ENCODE data around the gene CPSF4. TPM values are rescaled to one million over a fixed set of nuclear protein-coding genes. Genes with fewer than 3 reads are reported as not detected.
"Not testable (repeated sequence)": the region's sequence is repeated elsewhere in the genome, so short reads cannot be mapped to it uniquely, and the experiment has no call there.

CPSF4 gene
- total and polyA plus RNA-seq, 7 donors = 21.3 to 46.4 (median 35.6) TPM

DNA sequence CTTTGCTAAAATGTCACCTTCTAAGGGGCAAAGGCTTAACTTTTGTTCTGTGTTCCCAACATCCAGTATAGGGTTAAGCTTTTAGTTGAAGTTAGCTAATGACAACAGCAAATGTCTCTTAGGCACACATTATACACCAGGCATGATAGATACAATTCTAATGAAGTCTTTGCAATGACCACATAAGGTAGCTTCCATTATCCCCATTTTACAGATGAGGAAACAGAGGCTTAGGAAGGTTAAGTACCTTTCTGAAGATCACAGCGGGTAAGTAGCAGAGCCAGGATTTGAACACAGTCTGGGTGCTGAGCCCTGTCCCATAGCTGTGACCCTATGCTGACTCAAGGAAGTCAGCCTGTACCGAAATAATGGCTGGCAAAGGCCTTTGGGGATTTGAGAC is 28.1 kb upstream of the CPSF4 start:
- Histone ChIP-seq H3K27me3 (ENCODE audit: insufficient read depth in 3 of 3, low read length in 2 of 3) (no peaks in the 10 kb centered on the region), H3K36me3 (ENCODE audit: insufficient read depth in 1 of 2, low read depth in 1 of 2) (peaks cover 9 to 59% of the 10 kb centered on the region in 2 donors), H3K9me3 (no peaks in the 10 kb centered on the region), H3K4me3 (no peak overlapping the region), H3K27ac (no peak overlapping the region), H3K4me1 (peaks cover 24% of the 10 kb centered on the region)
- no peak for ATAC-seq
- WGBS, 3 donors = 85 to 94% (median 87%) methylated on average over 2 of the region's 2 CpGs
- DNase-seq = no peak
- intact Hi-C loops (cut with DNase I) = no loop called here
- TF ChIP-seq, protein P1, sequence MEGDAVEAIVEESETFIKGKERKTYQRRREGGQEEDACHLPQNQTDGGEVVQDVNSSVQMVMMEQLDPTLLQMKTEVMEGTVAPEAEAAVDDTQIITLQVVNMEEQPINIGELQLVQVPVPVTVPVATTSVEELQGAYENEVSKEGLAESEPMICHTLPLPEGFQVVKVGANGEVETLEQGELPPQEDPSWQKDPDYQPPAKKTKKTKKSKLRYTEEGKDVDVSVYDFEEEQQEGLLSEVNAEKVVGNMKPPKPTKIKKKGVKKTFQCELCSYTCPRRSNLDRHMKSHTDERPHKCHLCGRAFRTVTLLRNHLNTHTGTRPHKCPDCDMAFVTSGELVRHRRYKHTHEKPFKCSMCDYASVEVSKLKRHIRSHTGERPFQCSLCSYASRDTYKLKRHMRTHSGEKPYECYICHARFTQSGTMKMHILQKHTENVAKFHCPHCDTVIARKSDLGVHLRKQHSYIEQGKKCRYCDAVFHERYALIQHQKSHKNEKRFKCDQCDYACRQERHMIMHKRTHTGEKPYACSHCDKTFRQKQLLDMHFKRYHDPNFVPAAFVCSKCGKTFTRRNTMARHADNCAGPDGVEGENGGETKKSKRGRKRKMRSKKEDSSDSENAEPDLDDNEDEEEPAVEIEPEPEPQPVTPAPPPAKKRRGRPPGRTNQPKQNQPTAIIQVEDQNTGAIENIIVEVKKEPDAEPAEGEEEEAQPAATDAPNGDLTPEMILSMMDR (IDR thresholded peaks at IDR 0.05) = no peak

DNA sequence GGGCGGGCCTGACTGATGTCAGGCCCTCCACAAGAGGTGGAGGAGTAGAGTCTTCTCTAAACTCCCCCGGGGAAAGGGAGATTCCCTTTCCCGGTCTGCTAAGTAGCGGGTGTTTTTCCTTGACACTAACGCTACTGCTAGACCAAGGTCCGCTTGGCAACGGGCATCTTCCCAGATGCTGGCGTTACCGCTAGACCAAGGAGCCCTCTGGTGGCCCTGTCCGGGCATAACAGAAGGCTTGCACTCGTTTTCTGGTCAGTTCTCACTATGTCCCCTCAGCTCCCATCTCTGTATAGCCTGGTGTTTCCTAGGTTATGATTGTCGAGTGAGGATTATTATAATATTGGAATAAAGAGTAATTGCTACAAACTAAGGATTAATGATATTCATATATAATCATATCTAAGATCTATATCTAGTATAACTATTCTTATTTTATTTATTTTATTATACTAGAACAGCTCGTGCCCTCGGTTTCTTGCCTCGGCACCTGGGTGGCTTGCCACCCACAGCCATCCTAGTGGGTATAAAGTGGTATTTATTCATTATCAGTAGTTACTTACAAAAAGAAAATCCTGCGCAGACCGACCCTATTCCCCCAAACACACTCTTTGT is 23.1 kb upstream of the CPSF4 start:
- intact Hi-C loops (cut with DNase I) = loop anchor here in 1 of 2 donors (5.0 kb wide), 1 partner anchor 48 kb away; no protein-coding TSS in a partner anchor
- WGBS, 3 donors = 59 to 62% (median 61%) methylated on average over 16 to 17 of the region's 17 CpGs
- TF ChIP-seq, protein P1 (IDR thresholded peaks at IDR 0.05) = peak; percentile 52

DNA sequence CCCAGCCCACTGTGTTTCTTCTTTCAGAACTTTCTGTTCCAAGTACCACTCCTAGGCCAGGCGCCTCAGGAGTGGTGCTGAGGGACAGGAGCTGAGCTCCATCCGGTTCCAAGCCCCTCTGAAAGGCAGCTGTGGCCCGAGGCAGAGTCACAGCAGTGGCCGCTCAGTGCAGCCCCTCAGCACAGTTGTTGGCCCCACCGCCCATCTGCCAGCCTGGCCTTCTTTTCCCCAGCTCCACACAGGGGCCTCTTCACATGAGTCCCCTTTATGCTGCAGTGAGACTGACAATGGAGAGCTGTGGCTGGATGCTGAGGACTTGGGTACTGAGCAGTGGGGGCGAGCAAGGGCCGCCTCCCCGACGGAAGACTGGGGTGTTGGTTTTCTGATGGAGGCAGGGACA is 20.5 kb upstream of the CPSF4 start:
- H3K4me1 ChIP-seq = no peaks in the 10 kb centered on the region
- H3K27me3 ChIP-seq (ENCODE audit: insufficient read depth in 3 of 3, low read length in 2 of 3) = no peaks in the 10 kb centered on the region
- H3K4me3 ChIP-seq = no peak overlapping the region
- DNase-seq (no peak), ATAC-seq (peak in 1 of 4 donors; percentile 12)
- no peaks in the 10 kb centered on the region for H3K9me3 ChIP-seq
- intact Hi-C loops (cut with DNase I) = loop anchor here in 1 of 2 donors (5.0 kb wide), 1 partner anchor 51 kb away; no protein-coding TSS in a partner anchor
- H3K36me3 ChIP-seq (ENCODE audit: insufficient read depth in 1 of 2, low read depth in 1 of 2) = peaks cover 11 to 88% of the 10 kb centered on the region in 2 donors
- TF ChIP-seq, protein P1 (IDR thresholded peaks at IDR 0.05) = no peak
- no peak overlapping the region for H3K27ac ChIP-seq
- WGBS, 3 donors = 88% methylated on average over 9 of the region's 9 CpGs

More for the DNA sequence above, 23.1 kb upstream of the CPSF4 start:
- not testable (repeated sequence) for H3K9me3 ChIP-seq; H3K4me1 ChIP-seq; H3K4me3 ChIP-seq; H3K27me3 ChIP-seq (ENCODE audit: insufficient read depth in 3 of 3, low read length in 2 of 3); H3K27ac ChIP-seq
- peak in 1 of 4 donors; percentile 41 for ATAC-seq
- peak; percentile 74 to 83 for DNase-seq
- peaks cover 13 to 100% of the 10 kb centered on the region in 2 donors for H3K36me3 ChIP-seq (ENCODE audit: insufficient read depth in 1 of 2, low read depth in 1 of 2)

DNA sequence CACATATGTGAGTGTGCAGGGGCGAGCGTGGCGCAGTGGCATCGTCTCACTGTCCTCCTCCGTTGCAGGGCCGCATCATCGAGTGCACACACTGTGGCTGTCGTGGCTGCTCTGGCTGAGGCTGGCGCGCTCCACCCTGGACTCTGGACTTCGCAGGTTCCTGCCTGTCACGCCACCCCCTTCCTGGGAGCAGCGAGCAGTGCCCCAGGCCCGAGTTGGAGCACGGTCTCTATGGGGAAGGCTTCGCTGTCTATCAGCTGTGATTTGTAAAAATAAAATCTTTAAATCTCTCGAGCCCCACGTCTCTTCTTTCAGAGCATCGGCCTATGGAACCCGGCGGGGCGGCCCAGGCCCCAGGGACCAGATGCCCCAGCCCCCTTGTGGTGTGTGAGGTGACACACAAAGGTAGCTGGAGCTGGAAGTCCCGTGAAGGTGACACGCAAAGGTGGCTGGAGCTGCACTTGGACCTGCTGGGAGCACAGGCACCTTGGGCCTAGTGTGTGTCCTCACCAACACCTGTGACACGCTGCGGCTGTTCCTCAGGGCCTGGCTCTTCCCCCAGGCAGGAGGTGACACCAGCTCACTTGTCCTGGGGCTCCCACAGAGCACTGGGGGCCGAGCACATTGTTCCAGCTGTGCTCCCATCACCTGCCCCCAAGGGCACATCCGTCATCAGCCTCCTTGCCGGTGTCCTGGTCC is 19.3 kb upstream of the CPSF4 start:
- intact Hi-C loops (cut with DNase I) = loop anchor here in 1 of 2 donors (5.0 kb wide), 1 partner anchor 52 kb away; no protein-coding TSS in a partner anchor
- TF ChIP-seq, protein P1 (IDR thresholded peaks at IDR 0.05) = no peak
- Histone ChIP-seq H3K4me1 (no peaks in the 10 kb centered on the region), H3K27ac (no peak overlapping the region), H3K27me3 (ENCODE audit: insufficient read depth in 3 of 3, low read length in 2 of 3) (no peaks in the 10 kb centered on the region), H3K36me3 (ENCODE audit: insufficient read depth in 1 of 2, low read depth in 1 of 2) (peaks cover 9 to 88% of the 10 kb centered on the region in 2 donors), H3K9me3 (no peaks in the 10 kb centered on the region), H3K4me3 (no peak overlapping the region)
- ATAC-seq (peak in 1 of 4 donors; percentile 15), DNase-seq (no peak)
- WGBS, 3 donors = 84 to 86% (median 85%) methylated on average over 29 of the region's 29 CpGs
